Peyer's patch (tissue), 4 donors: ENCODE results near the gene SYNCRIP.

ENCODE experiments used
- CTCF ChIP-seq, 6 experiments: fragments of 450-650 bp in 4 of 6; fragments of 200-600 bp in 2 of 6; sonication (generic) in 1 of 6; IDR thresholded peaks; one replicate each; pipeline ENCODE4 v1.5.1; 2017 to 2019; ENCODE audit warnings: antibody characterized with exemption in 6 of 6, mild to moderate bottlenecking in 3 of 6, moderate library complexity in 1 of 6
- POLR2A ChIP-seq, 2 donors: fragments of 450-650 bp; IDR thresholded peaks; one replicate each; pipeline ENCODE4 v1.5.1; 2017; ENCODE audit warnings: antibody characterized with exemption in 2 of 2, mild to moderate bottlenecking in 2 of 2, moderate library complexity in 2 of 2

- no peak for TF ChIP-seq CTCF (IDR thresholded peaks at IDR 0.05)
- TF ChIP-seq POLR2A (IDR thresholded peaks at IDR 0.05), result no peak
These were observed 41.9 kb downstream of the SYNCRIP start for GRCh38 chr6:85600713-85601313.
